Endothelial cell of umbilical vein (primary cell): ENCODE measurements around the gene AKAP13. TPM values are rescaled to one million over a fixed set of nuclear protein-coding genes. Genes with fewer than 3 reads are reported as not detected.

Experiments
- BruUV-seq: library from RNA; stranded (reverse); fragments of 400-500 nt; replicated peaks from 2 replicates; lab custom pipeline; 2021; lab: Mats Ljungman, UMichigan
- CTCF ChIA-PET: fragments of 300-600, 350-600 bp; sonication (Branson Sonifier 250); formaldehyde crosslinking; loops from one replicate; lab custom pipeline; 2021; ENCODE audit warnings: antibody characterized with exemption, inconsistent platforms; lab: Charles Lee
- POLR2A ChIA-PET: fragments of 300-600, 350-600 bp; sonication (Branson Sonifier 250); formaldehyde crosslinking; loops from one replicate; lab custom pipeline; 2021; ENCODE audit warnings: antibody characterized with exemption, inconsistent platforms; lab: Charles Lee
- DNase-seq: peaks from one replicate; pipeline ENCODE4 v3.0.0-alpha.2; 2011; ENCODE audit warnings: low read depth, low spot score
- FAIRE-seq: peaks from 2 replicates; lab custom pipeline; 2011; peaks lifted over from hg19 to GRCh38; lab: Jason Lieb, UNC
- H2AFZ ChIP-seq: 2 replicates; pipeline ENCODE4 v1.6.0; 2012; ENCODE audit warnings: low read depth, low read length, control low read depth, inconsistent platforms
- H3K27ac ChIP-seq: 2 replicates; pipeline ENCODE4 v1.5.1; 2011; ENCODE audit warnings: low read depth, mild to moderate bottlenecking, control low read depth, low read length, moderate library complexity; ENCODE audit not compliant: insufficient read depth
- H3K27me3 ChIP-seq, 2 experiments: 2 replicates each; pipeline versions ENCODE4 v1.6.0 to v1.6.1; 2011; ENCODE audit warnings: low read length in 2 of 2, mixed read lengths in 1 of 2; ENCODE audit not compliant: control insufficient read depth in 2 of 2, insufficient read depth in 2 of 2
- H3K36me3 ChIP-seq, 2 experiments: 2 replicates in 1 of 2; 3 replicates in 1 of 2; pipeline ENCODE4 v1.5.1; 2011; ENCODE audit warnings: low read length in 2 of 2, mild to moderate bottlenecking in 1 of 2, moderate library complexity in 1 of 2; ENCODE audit not compliant: control insufficient read depth in 2 of 2, insufficient read depth in 2 of 2; ENCODE audit errors: extremely low read depth in 1 of 2
- H3K4me1 ChIP-seq: 3 replicates; pipeline ENCODE4 v1.5.1; 2011; ENCODE audit warnings: mild to moderate bottlenecking, low read length; ENCODE audit not compliant: control insufficient read depth, insufficient read depth; ENCODE audit errors: extremely low read depth
- H3K4me2 ChIP-seq: 2 replicates; pipeline ENCODE4 v1.6.1; 2011; ENCODE audit warnings: low read length, control low read depth, mixed read lengths; ENCODE audit not compliant: insufficient read depth
- H3K4me3 ChIP-seq, 3 experiments: fragments of 200-600 bp in 1 of 3; sonication (generic), shearing (Covaris generic) in 1 of 3; replicated peaks in 1 of 3; 2 replicates each; pipeline ENCODE4 v1.5.1; 2011 to 2016; ENCODE audit warnings: control low read depth in 3 of 3, low read length in 3 of 3, mild to moderate bottlenecking in 2 of 3, inconsistent platforms in 1 of 3, low read depth in 1 of 3, moderate library complexity in 1 of 3; ENCODE audit not compliant: insufficient read depth in 1 of 3
- H3K79me2 ChIP-seq: 2 replicates; pipeline ENCODE4 v1.6.0; 2012; ENCODE audit warnings: low read length, inconsistent platforms; ENCODE audit not compliant: control insufficient read depth, insufficient read depth
- H3K9ac ChIP-seq: replicated peaks from 2 replicates; pipeline ENCODE3; 2011; ENCODE audit warnings: low read length, control low read depth; ENCODE audit not compliant: insufficient read depth; ENCODE audit errors: extremely low read depth
- H3K9me1 ChIP-seq: replicated peaks from 3 replicates; pipeline ENCODE4 v1.6.0; 2011; ENCODE audit warnings: mild to moderate bottlenecking, low read length; ENCODE audit not compliant: control insufficient read depth, insufficient read depth; ENCODE audit errors: extremely low read depth
- H3K9me3 ChIP-seq: replicated peaks from 2 replicates; pipeline ENCODE4 v1.5.1; 2012; ENCODE audit warnings: low read length, inconsistent platforms; ENCODE audit not compliant: control insufficient read depth, insufficient read depth
- H4K20me1 ChIP-seq: replicated peaks from 2 replicates; pipeline ENCODE3; 2011; ENCODE audit warnings: mild to moderate bottlenecking, low read length; ENCODE audit not compliant: control insufficient read depth, insufficient read depth; ENCODE audit errors: extremely low read depth
- EZH2 ChIP-seq: IDR thresholded peaks from 2 replicates; pipeline ENCODE4 v1.6.1; 2012; ENCODE audit warnings: borderline replicate concordance, low read depth, mild to moderate bottlenecking, moderate library complexity, low read length, inconsistent platforms; ENCODE audit not compliant: severe bottlenecking
- FOS ChIP-seq: IDR thresholded peaks from 2 replicates; pipeline ENCODE4 v1.6.1; 2011; ENCODE audit warnings: mild to moderate bottlenecking, low read length, moderate library complexity, borderline replicate concordance; ENCODE audit not compliant: insufficient read depth
- GATA2 ChIP-seq: IDR thresholded peaks from 2 replicates; pipeline ENCODE4 v1.7.0; 2011; ENCODE audit warnings: low read depth, mild to moderate bottlenecking, moderate library complexity, mixed read lengths, low read length; ENCODE audit not compliant: insufficient read length, insufficient read depth
- JUN ChIP-seq: IDR thresholded peaks from 2 replicates; pipeline ENCODE4 v1.6.1; 2011; ENCODE audit warnings: borderline replicate concordance, low read depth; ENCODE audit not compliant: insufficient read length, insufficient read depth
- POLR2AphosphoS5 ChIP-seq: IDR thresholded peaks from 2 replicates; pipeline ENCODE4 v1.6.1; 2012; ENCODE audit warnings: low read depth, mild to moderate bottlenecking, control low read depth, low read length, moderate library complexity; ENCODE audit not compliant: insufficient read depth
- dilution Hi-C: fragments of 300-500 bp; cut with MboI; formaldehyde crosslinking; loops from one replicate; pipeline ENCODE4 v1.15.0; 2019; ENCODE audit warnings: low sequenced_read_pairs; ENCODE audit not compliant: extremely low pct_ligation_motif_present
- intact Hi-C: fragments of 100-400 bp; cut with micrococcal nuclease; formaldehyde crosslinking; loops from one replicate; pipeline ENCODE4 v1.10.0; 2022
- polyA plus RNA-seq, 4 experiments: library from polyadenylated mRNA; depleted of rRNA in 3 of 4; stranded (reverse) in 3 of 4; unstranded in 1 of 4; fragments of >200 nt; gene quantifications; 2 replicates each; pipeline versions ENCODE4 v1.2.1 to v1.2.3, GENCODE V29; 2011 to 2012; ENCODE audit warnings: missing spikeins in 1 of 4
- total RNA-seq: library from RNA; stranded (reverse); gene quantifications from 2 replicates; pipeline ENCODE4 v1.2.3, GENCODE V29; 2021
- TF ChIP-seq, protein P1 (sequence below), 2 donors: IDR thresholded peaks; 1 replicate in 1 of 2; 2 replicates in 1 of 2; pipeline ENCODE4 v1.5.1; 2011; ENCODE audit warnings: low read length in 2 of 2, mild to moderate bottlenecking in 2 of 2, moderate library complexity in 2 of 2, control low read depth in 1 of 2, inconsistent platforms in 1 of 2, low read depth in 1 of 2; ENCODE audit not compliant: insufficient read depth in 1 of 2; ENCODE audit errors: extremely low read depth in 1 of 2

The AKAP13 gene
- total and polyA plus RNA-seq, 2 donors (not counting 3 experiments of a cell fraction or from before 2014, with no cell fraction given): 22.8 to 87.8 TPM

DNA sequence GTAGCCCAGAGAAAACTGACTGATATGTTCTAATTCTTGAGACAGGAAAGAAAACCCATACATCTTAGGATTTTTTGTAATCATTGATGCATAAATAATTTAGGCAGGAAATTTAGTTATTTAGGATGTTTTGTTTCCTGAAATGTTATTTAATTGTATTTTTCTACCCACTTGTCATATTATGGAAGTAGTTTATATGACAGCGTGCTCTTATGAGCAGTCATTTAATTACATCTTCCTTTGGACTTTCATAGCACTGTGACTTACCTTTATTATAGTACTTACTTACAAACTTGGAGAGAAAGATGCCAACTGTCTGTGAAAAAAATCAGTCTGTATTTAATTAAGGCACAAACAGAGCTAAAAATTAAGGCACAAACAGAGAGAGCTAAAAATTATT is 65.0 kb downstream of the AKAP13 start:
- ChIA-PET CTCF (interaction anchor here (0.7 to 1.1 kb wide), 2 partner anchors 17 to 149 kb away, joined by 3 read pairs; no protein-coding TSS in a partner anchor), POLR2A (no interaction called here)
- intact Hi-C loops: loop anchor here (1.0 kb wide), 1 partner anchor 32 kb away; no protein-coding TSS in a partner anchor
- Histone ChIP-seq H2AFZ (no peak overlapping the region), H3K4me2 (no peak overlapping the region), H3K79me2 (peaks cover 56% of the 10 kb centered on the region), H3K36me3 (no peaks in the 10 kb centered on the region), H3K27me3 (no peaks in the 10 kb centered on the region), H3K9me3 (no peaks in the 10 kb centered on the region), H3K27ac (no peak overlapping the region), H4K20me1 (peaks cover 8% of the 10 kb centered on the region), H3K9me1 (no peaks in the 10 kb centered on the region), H3K9ac (no peak overlapping the region), H3K4me1 (no peaks in the 10 kb centered on the region), H3K4me3 (no peak overlapping the region)
- no peak for TF ChIP-seq GATA2
- TF ChIP-seq EZH2: no peak
- TF ChIP-seq POLR2AphosphoS5: no peak
- TF ChIP-seq FOS: no peak
- TF ChIP-seq, protein P1, sequence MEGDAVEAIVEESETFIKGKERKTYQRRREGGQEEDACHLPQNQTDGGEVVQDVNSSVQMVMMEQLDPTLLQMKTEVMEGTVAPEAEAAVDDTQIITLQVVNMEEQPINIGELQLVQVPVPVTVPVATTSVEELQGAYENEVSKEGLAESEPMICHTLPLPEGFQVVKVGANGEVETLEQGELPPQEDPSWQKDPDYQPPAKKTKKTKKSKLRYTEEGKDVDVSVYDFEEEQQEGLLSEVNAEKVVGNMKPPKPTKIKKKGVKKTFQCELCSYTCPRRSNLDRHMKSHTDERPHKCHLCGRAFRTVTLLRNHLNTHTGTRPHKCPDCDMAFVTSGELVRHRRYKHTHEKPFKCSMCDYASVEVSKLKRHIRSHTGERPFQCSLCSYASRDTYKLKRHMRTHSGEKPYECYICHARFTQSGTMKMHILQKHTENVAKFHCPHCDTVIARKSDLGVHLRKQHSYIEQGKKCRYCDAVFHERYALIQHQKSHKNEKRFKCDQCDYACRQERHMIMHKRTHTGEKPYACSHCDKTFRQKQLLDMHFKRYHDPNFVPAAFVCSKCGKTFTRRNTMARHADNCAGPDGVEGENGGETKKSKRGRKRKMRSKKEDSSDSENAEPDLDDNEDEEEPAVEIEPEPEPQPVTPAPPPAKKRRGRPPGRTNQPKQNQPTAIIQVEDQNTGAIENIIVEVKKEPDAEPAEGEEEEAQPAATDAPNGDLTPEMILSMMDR (IDR thresholded peaks at IDR 0.05; ENCODE audit: extremely low read depth in 1 of 2, insufficient read depth in 1 of 2, low read depth in 1 of 2, low read length in 2 of 2): no peak
- TF ChIP-seq JUN: no peak
- BruUV-seq: no TSS peak
- dilution Hi-C loops: no loop called here
- FAIRE-seq: no peak
- no peak for DNase-seq
